SU-DHL-6 (cell line): Measurements from ENCODE around the gene RIMKLA.

ENCODE experiments used
- CTCF ChIP-seq: fragments of 200-600 bp; sonication (generic); IDR thresholded peaks from one replicate; pipeline ENCODE4 v1.5.1; 2017; ENCODE audit warnings: antibody characterized with exemption, mild to moderate bottlenecking, low read length, moderate library complexity; ENCODE audit not compliant: insufficient read depth, poor library complexity, severe bottlenecking
- EZH2phosphoT487 ChIP-seq: fragments of 200-600 bp; sonication (generic), shearing (Covaris generic); conservative IDR thresholded peaks from 2 replicates; pipeline ENCODE4 v1.6.1; 2018; ENCODE audit warnings: mild to moderate bottlenecking, antibody characterized with exemption, low read length, moderate library complexity, mixed read lengths

DNA sequence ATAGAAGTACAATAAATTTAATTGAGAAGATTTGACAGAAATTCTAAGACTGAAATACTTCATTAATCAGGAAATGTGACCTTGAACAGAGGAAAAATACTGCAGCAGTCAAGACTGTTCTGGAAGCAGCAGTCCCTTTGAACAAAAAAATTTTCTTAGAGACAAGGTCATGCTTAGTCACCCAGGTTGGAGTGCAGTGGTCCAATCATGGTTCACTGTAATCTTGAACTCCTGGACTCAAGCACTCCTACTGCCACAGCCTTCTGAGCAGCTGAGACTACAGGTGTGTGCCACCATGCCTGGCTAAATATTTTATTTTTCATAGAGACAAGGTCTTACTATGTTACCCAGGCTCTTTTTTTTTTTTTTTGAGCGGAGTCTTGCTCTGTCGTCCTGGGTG, 80.6 kb downstream of the RIMKLA start:
- TF ChIP-seq CTCF (no peak), EZH2phosphoT487 (no peak)
